Mesendoderm (in vitro differentiated cells): ENCODE results near the gene HMGCS2.

Experiments
- DNase-seq: peaks from one replicate; pipeline ENCODE4 v3.0.0; 2013
- H2AK5ac ChIP-seq: 2 replicates; pipeline ENCODE4 v1.6.1; 2013; ENCODE audit warnings: low read length, inconsistent platforms
- H2BK120ac ChIP-seq: 2 replicates; pipeline ENCODE4 v1.6.1; 2013; ENCODE audit warnings: low read depth, mild to moderate bottlenecking, low read length, moderate library complexity, mixed read lengths
- H2BK15ac ChIP-seq: replicated peaks from 2 replicates; pipeline ENCODE4 v1.6.1; 2013; ENCODE audit warnings: low read depth, mild to moderate bottlenecking, moderate library complexity
- H2BK5ac ChIP-seq: 2 replicates; pipeline ENCODE4 v1.6.1; 2013; ENCODE audit warnings: low read length, inconsistent platforms
- H3K18ac ChIP-seq: 2 replicates; pipeline ENCODE4 v1.6.1; 2013; ENCODE audit warnings: mild to moderate bottlenecking, low read length, mixed read lengths
- H3K23ac ChIP-seq: one replicate; pipeline ENCODE4 v1.6.1; 2013; ENCODE audit warnings: low read length
- H3K27ac ChIP-seq: 2 replicates; pipeline ENCODE4 v1.5.1; 2013; ENCODE audit warnings: low read depth, mild to moderate bottlenecking, inconsistent platforms, low read length, moderate library complexity
- H3K27me3 ChIP-seq: 2 replicates; pipeline ENCODE4 v1.6.1; 2013; ENCODE audit warnings: low read length, control low read depth, mild to moderate bottlenecking, inconsistent platforms; ENCODE audit not compliant: insufficient read depth, poor library complexity
- H3K36me3 ChIP-seq: 2 replicates; pipeline ENCODE4 v1.6.1; 2013; ENCODE audit warnings: low read length, inconsistent platforms; ENCODE audit not compliant: control insufficient read depth, insufficient read depth
- H3K4ac ChIP-seq: one replicate; pipeline ENCODE4 v1.6.1; 2013; ENCODE audit warnings: low read depth, mild to moderate bottlenecking, low read length, moderate library complexity
- H3K4me1 ChIP-seq: 2 replicates; pipeline ENCODE4 v1.6.1; 2013; ENCODE audit warnings: low read depth, low read length, inconsistent platforms; ENCODE audit not compliant: control insufficient read depth
- H3K4me2 ChIP-seq: 2 replicates; pipeline ENCODE4 v1.6.1; 2013; ENCODE audit warnings: low read length
- H3K4me3 ChIP-seq: 2 replicates; pipeline ENCODE4 v1.5.1; 2013; ENCODE audit warnings: mild to moderate bottlenecking, low read length
- H3K56ac ChIP-seq: one replicate; pipeline ENCODE4 v1.6.1; 2013; ENCODE audit warnings: low read length
- H3K79me1 ChIP-seq: 2 replicates; pipeline ENCODE4 v1.6.1; 2013; ENCODE audit warnings: low read length, inconsistent platforms
- H3K79me2 ChIP-seq: 2 replicates; pipeline ENCODE4 v1.6.1; 2013; ENCODE audit warnings: mild to moderate bottlenecking, low read length; ENCODE audit not compliant: control insufficient read depth, insufficient read depth
- H3K9ac ChIP-seq: 2 replicates; pipeline ENCODE4 v1.6.1; 2013; ENCODE audit warnings: low read length, inconsistent platforms
- H4K5ac ChIP-seq: one replicate; pipeline ENCODE4 v1.6.1; 2013; ENCODE audit warnings: low read length
- H4K8ac ChIP-seq: one replicate; pipeline ENCODE4 v1.6.1; 2013; ENCODE audit warnings: low read depth, mild to moderate bottlenecking, control low read depth, low read length, moderate library complexity
- WGBS: extraction: QIAGEN DNeasy Blood & Tissue Kit; methylation state at CpG from one replicate; pipeline ENCODE4 v1.1.7; 2013; ENCODE audit warnings: low lambda C conversion rate, missing lambda C conversion rate; ENCODE audit not compliant: insufficient coverage; ENCODE audit errors: extremely low coverage; 5-methylcytosine and 5-hydroxymethylcytosine counted together

The HMGCS2 gene

GRCh38 chr1:119742677-119743076 lies 26.0 kb downstream of the HMGCS2 start:
- Histone ChIP-seq H3K36me3 (peaks cover 28% of the 10 kb centered on the region), H3K79me1 (peaks cover 1% of the 10 kb centered on the region), H3K27me3 (no peaks in the 10 kb centered on the region), H3K4me3 (no peak overlapping the region), H4K5ac (no peak overlapping the region), H3K4me2 (no peak overlapping the region), H3K4me1 (no peaks in the 10 kb centered on the region), H3K23ac (no peak overlapping the region), H3K79me2 (no peaks in the 10 kb centered on the region), H2BK15ac (no peak overlapping the region), H3K18ac (no peak overlapping the region), H4K8ac (no peak overlapping the region), H3K4ac (no peak overlapping the region), H3K56ac (no peak overlapping the region), H2BK120ac (no peak overlapping the region), H3K27ac (no peak overlapping the region), H2BK5ac (no peak overlapping the region), H3K9ac (no peak overlapping the region), H2AK5ac (no peak overlapping the region)
- no peak for DNase-seq
- no CpG with 5 or more reads among the region's 7 CpGs for WGBS

GRCh38 chr1:119742202-119742601 lies 26.5 kb downstream of the HMGCS2 start:
- H3K79me2 ChIP-seq, result no peaks in the 10 kb centered on the region
- H3K4me3 ChIP-seq, result no peak overlapping the region
- H3K27me3 ChIP-seq, result no peaks in the 10 kb centered on the region
- H2BK15ac ChIP-seq, result no peak overlapping the region
- H3K4ac ChIP-seq, result no peak overlapping the region
- no CpG with 5 or more reads among the region's 7 CpGs for WGBS
- no peak overlapping the region for H2BK5ac ChIP-seq
- no peak overlapping the region for H3K27ac ChIP-seq
- DNase-seq, result no peak
- H4K8ac ChIP-seq, result no peak overlapping the region
- H3K23ac ChIP-seq, result no peak overlapping the region
- no peak overlapping the region for H3K56ac ChIP-seq
- no peak overlapping the region for H2AK5ac ChIP-seq
- H4K5ac ChIP-seq, result no peak overlapping the region
- H3K79me1 ChIP-seq, result peaks cover 1% of the 10 kb centered on the region
- no peak overlapping the region for H2BK120ac ChIP-seq
- H3K9ac ChIP-seq, result no peak overlapping the region
- no peaks in the 10 kb centered on the region for H3K4me1 ChIP-seq
- no peak overlapping the region for H3K18ac ChIP-seq
- peaks cover 30% of the 10 kb centered on the region for H3K36me3 ChIP-seq
- no peak overlapping the region for H3K4me2 ChIP-seq

DNA sequence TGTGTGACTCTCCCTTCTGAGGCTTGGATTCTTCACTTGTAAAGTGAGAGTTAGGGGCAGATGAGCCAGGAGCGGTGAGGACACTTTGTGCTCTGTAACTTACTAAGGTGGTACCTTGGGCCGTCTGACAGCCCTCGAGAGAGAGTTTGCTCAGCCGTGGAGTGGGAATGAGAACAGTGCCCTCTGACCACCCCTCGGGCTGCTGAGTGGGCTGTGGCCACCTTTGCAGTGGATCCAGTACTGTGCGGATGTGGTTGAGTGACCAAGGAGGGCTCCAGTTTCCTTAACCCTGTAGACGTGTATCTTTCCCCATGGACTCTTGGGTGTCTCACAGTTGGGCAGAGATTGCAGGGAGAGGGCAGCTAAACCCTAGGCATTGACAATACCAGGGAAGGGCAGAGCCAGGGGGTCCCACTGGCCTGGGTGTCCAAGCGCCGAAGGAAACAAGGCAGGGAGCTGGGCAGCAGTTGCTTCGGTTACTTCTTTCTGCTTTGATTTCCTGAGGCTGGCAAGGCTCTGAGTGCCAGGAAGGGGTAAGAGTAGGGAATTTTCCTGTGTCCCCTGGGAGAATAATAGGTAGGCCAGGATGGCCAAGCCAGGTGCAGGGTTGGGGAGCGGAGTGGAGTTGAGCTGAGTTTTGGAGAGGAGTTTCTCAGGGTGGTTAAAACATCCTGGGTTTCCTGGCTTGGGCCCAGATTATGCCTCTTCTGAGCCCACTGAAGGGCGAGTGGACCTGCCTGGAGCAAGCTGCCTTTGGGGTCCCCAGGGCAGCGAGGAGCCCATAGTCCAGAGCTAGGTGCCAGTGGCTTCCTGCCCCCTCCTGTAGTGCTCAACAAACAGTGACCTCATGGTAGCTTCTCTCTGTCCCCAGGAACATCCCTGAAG lies 27.6 kb downstream of the HMGCS2 start:
- WGBS, result no CpG with 5 or more reads among the region's 13 CpGs
- no peak for DNase-seq
- Histone ChIP-seq H3K23ac (no peak overlapping the region), H4K8ac (no peak overlapping the region), H3K79me2 (no peaks in the 10 kb centered on the region), H2BK5ac (no peak overlapping the region), H3K18ac (no peak overlapping the region), H4K5ac (no peak overlapping the region), H3K4ac (no peak overlapping the region), H2BK15ac (no peak overlapping the region), H3K36me3 (peaks cover 38% of the 10 kb centered on the region), H2AK5ac (no peak overlapping the region), H3K4me3 (no peak overlapping the region), H3K56ac (no peak overlapping the region), H3K27ac (no peak overlapping the region), H3K4me1 (no peaks in the 10 kb centered on the region), H3K27me3 (no peaks in the 10 kb centered on the region), H2BK120ac (no peak overlapping the region), H3K9ac (no peak overlapping the region), H3K4me2 (no peak overlapping the region), H3K79me1 (peaks cover 3% of the 10 kb centered on the region)

DNA sequence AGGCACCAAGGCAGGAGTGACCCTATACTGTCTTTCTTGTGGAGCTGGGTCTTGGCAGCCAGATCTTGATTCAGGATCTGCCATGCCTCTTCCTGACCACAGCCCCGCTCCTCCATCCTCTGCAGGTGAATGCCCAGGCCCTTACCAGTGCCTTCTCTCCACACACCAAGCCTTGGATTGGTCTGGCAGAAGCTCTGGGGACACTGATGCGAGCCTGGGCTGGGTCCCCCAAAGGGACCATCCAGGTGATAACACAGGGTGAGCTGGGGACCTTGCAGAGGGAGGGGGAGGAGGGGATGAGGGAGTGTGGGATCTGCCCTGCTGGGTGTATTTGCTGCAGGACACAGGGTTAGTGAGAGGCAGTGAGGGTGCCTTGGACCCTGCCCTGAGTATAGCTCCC lies 28.4 kb downstream of the HMGCS2 start:
- H3K4me1 ChIP-seq, result no peaks in the 10 kb centered on the region
- peaks cover 45% of the 10 kb centered on the region for H3K36me3 ChIP-seq
- no peak overlapping the region for H3K4ac ChIP-seq
- H3K27me3 ChIP-seq, result no peaks in the 10 kb centered on the region
- H2AK5ac ChIP-seq, result no peak overlapping the region
- DNase-seq, result no peak
- no peak overlapping the region for H3K27ac ChIP-seq
- no peaks in the 10 kb centered on the region for H3K79me2 ChIP-seq
- no peak overlapping the region for H4K5ac ChIP-seq
- no peak overlapping the region for H3K56ac ChIP-seq
- H3K79me1 ChIP-seq, result peaks cover 5% of the 10 kb centered on the region
- no peak overlapping the region for H2BK15ac ChIP-seq
- no peak overlapping the region for H3K23ac ChIP-seq
- H3K4me3 ChIP-seq, result no peak overlapping the region
- no peak overlapping the region for H2BK120ac ChIP-seq
- H3K9ac ChIP-seq, result no peak overlapping the region
- WGBS, result no CpG with 5 or more reads among the region's 2 CpGs
- no peak overlapping the region for H3K4me2 ChIP-seq
- H4K8ac ChIP-seq, result no peak overlapping the region
- no peak overlapping the region for H2BK5ac ChIP-seq
- no peak overlapping the region for H3K18ac ChIP-seq

DNA sequence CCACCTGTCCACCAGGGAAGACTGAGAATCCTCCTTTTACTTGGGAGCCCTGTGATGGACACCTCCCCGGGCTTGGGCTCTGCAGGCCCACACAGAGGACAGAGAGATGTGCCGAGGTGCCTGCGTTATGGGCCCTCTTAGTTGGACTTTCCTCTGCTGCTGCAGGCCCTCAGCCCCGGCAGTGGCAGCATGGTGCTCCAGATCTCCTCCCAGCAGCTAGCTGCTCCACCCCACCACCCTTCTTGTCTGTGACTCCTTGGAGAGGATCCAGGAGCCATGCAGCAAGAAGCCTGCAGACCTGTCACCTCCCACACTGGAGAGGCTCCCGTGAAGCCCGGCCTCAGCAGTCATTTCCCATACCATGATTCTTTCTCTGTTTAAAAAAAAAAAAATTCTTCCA lies 29.6 kb downstream of the HMGCS2 start:
- no peak overlapping the region for H3K56ac ChIP-seq
- H3K4me3 ChIP-seq, result no peak overlapping the region
- no peak overlapping the region for H4K5ac ChIP-seq
- WGBS, result no CpG with 5 or more reads among the region's 6 CpGs
- H3K36me3 ChIP-seq, result peaks cover 46% of the 10 kb centered on the region
- no peak overlapping the region for H3K27ac ChIP-seq
- no peak overlapping the region for H3K9ac ChIP-seq
- H3K79me1 ChIP-seq, result peaks cover 5% of the 10 kb centered on the region
- no peak overlapping the region for H3K4me2 ChIP-seq
- no peak overlapping the region for H3K4ac ChIP-seq
- H4K8ac ChIP-seq, result no peak overlapping the region
- no peak overlapping the region for H2BK120ac ChIP-seq
- H2BK5ac ChIP-seq, result no peak overlapping the region
- no peak for DNase-seq
- no peak overlapping the region for H2BK15ac ChIP-seq
- no peak overlapping the region for H3K23ac ChIP-seq
- H3K18ac ChIP-seq, result no peak overlapping the region
- no peaks in the 10 kb centered on the region for H3K79me2 ChIP-seq
- no peaks in the 10 kb centered on the region for H3K27me3 ChIP-seq
- no peak overlapping the region for H2AK5ac ChIP-seq
- no peaks in the 10 kb centered on the region for H3K4me1 ChIP-seq
